ENCODE data around the gene CNTRL.

The CNTRL gene

DNA sequence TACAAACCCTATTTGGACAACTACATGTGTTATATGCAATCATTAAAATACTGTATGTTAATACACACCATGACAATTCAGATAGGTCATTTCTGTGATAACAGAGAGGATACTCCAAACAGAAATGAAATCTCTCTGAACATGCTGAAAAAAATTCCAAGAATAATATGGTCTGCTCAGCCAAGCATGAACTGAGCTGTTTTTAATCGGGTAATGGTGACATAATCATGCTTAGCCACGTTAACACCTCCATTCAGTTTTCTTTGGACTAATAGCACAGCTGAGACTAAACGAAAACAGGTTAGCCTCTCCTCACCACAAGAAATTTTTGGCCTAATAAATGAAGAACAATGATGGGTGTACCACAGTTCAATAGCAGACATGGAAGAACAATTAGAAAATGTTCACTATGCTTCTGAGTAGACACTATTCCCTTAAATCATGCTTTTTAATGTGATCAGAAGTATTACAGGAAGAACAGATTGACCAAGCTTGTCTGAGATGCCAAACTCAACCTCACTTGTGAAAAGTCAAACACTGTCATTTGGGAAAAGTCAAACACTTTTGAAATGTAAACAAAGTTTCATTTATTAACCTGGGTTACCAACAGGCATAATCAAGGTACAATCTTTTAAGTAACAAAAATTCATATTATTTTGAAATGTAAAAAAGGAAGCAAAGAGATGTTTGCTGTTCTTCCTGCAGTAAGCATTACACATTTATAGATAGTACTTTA is 107.5 kb downstream of the CNTRL start:
- DNase-seq: no peak

DNA sequence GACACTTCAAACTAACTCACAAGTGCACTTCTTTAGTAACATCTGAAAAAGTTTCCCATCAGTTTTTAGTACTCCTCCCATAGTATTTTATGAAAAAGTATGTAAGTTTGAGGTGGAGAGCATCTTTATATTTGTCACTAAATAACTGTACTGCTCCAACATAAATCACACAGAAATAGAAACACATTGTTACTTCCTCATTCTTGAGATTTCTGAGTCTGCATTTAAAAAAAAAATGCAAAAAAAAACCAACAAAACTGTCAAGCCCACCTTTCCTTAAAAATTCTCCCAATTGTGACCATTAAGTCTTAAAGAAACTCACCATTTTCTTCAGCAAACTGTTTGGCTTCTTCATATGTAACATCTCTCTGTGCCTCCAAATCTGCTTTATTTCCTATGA is 108.2 kb downstream of the CNTRL start:
- DNase-seq: no peak

DNA sequence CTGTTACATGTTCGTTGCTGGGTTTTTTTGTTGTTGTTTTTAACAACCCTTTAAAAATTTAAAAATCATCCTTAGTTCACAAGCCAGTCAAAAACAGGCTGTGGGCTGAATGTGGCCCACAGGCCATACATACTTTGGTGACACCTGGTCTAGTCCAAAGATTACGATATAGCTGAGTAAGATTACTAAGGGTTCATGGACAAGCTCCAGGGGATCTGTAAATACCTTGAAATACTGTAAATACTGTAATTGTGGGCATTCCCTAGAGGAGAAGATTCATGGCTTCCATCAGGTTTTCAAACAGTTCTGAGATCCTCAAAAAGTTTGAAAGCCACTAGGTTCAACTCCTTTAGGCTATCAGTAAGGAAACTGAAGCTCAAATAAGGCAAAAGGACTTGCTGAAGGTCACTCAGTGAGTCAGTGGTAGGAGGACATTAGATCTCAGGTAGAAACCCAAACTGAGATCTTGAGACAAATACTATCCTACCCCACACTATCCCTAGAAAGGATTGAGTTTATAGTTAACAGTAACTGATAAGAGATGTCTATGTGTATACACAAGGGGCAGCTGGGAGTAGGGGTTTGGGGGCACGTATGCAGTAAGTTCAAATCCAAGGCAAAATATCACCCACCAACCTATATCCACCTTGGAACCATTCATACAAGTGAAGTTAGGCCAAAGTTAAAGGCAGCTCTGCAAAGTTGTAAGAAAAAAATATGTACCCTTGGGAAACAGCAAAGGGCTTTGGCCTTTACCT is 109.1 kb downstream of the CNTRL start:
- no peak for DNase-seq

DNA sequence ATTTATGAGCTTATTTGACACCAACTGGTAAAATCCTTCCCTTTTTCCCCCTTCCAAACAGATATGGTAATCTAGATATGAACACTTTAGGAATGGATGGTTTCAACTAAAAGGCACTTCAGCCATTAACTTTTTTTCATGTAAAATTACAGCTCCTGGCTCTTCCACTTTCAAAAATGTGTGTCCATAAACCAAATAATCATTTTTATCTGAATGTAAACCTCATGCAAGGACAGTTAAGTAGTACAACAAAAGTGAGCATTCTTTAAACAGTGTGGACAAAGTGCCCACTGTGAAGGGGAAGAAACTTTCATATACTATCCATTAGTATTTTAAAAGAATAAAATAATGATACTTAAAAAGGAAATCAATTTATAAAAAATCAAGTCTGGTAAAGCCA is 109.7 kb downstream of the CNTRL start:
- no peak for DNase-seq

DNA sequence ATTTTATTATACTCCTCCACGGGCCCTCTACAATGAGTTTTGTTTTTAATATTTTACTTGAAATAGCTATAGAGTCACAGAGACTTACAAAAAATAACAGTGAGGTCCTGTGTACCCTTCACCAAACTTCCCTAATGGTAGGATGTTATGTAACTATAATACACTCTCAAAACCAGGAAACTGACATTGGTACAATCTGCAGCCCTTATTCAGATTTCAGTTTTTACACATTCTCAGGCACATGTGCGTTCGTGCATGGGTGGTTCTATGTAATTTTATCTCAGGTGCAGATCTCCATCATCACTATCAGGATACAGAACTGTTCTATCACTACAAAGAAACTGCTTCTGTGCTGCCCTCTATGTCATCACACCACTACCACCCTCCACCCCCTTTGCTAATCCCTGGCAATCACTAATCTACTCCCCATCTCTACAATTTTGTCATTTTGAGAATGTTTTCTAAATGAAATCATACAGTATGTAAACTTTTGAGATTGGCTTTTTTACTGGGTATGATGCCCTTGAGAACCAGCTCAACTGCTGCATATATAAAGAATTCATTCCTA is 110.5 kb downstream of the CNTRL start:
- DNase-seq: no peak

DNA sequence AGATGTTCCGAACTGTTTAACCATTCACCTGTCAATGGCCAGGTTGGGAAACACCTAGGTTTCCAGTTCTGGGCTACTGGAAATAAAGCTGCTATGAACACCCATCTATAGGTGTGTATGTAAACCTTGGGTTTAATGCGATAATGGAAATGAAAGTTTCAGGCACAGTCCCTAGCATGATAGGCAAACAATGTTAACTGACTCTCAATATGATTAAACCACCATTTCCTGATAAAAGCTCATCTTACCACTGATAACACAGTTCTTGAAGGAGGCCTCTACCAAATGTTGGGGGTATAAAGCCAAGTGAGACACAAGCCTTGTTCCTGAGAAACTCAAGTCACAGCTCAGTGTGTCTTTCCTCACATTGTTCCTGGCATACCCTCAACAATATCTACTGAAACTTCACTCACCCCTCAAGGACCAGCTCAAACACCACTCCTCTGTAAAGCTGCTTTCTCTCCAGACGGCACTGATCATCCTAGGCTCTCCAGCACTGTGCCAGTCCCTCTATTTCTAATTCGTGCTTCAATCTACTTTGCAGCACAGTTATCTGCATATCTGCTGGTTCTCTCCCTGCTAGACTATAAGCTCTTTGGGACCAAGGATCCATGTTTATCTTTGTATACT is 111.1 kb downstream of the CNTRL start:
- no peak for DNase-seq

DNA sequence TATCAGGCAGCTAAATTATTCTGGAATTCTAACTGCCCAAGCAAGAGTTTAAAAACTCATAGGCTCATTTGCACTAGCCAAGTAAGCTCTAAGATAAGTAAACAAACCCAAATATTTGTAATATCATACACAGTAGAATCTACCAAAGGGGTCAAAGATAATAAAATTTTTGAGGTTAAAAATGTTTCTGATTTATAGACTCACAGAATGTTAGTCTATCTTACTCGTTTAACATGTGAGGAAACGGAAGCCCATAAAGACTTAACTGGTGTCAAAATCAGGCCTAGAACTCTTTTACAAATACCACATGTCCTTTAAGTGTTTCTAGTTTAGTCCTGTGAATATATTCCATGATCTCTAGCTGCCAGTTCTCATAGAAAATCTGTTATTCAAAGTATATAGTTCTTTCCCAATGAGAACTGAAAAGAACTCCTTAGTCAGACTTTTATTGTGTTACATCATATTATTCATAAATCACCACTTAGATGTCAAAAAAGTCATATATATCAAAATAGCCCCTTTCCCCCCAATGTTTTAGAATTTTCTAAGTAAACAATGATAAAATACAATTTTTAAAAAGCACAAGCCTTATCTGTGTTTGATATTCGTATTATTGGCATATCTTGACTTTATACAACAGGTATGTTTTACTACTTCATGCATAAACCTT is 113.0 kb downstream of the CNTRL start:
- no peak for DNase-seq

DNA sequence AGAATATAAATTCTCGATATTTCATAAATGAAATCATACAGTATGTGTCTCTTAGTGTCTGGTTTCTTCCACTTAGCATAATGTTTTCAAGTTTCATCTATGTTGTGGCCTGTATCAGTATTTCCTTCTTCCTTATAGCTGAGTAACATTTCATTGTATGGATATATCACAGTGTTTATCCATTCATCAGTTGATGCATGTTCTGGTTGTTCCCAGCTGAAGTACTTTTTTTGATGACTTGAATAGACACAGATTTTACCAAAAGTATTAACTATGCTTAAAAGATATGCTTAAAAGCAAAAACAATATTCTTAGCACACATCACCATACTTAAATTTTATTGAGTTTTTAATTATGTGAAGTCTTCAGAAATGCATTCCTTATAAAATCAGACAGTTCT is 114.3 kb downstream of the CNTRL start:
- no peak for DNase-seq

DNA sequence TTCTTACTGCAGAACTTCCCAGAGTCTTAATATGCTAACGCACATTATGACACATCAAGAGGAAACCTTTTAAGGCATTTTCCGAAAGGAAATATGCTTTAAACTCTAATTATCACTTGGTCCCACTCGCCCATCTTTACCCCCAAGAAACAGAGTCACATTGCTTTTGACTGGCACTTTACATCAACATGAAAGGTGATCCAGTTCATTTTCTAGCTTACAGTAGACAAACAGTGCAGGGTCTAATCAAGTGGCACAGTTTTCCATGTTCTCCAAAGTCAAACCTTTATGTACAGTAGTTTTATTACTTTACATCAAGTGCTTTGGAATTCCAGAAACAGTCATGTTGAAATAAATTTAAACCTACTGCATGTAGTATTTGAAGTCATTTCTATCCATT is 114.9 kb downstream of the CNTRL start:
- no peak for DNase-seq

DNA sequence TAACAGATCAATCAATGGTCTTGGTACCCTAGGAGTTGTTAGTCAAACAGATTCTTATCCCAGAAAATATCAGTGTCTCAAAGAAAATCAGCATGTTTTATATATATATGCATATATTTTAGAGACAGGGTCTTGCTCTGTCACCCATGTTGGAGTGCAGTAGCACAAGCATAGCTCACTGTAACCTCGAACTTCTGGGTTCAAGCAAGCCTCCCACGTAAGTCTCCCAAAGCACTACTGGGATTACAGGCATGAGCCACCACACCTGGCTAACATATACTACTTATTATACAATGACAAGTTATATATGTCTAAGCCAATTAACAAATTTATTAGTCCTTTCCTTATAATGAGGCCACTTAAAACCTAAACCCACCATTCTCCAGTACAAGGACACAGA is 116.5 kb downstream of the CNTRL start:
- DNase-seq: no peak

DNA sequence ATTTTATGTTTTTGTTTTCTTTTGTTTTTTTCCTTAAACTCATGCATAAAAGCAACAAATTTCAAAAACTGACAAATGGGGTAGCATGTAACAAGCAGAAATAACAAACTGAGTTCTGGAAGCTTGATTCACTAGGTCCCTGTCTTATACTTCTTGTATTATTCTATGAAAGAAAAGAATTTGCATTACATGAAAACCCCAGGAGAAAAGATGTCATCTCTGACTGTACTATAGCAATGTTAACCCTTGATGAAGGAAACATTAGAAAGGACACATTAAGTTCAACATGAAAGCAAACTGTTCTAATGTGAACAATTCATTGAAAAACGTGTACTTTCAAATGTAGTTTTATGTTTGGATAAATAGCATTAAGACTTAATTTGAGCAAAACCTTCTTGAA is 117.8 kb downstream of the CNTRL start:
- DNase-seq: no peak

DNA sequence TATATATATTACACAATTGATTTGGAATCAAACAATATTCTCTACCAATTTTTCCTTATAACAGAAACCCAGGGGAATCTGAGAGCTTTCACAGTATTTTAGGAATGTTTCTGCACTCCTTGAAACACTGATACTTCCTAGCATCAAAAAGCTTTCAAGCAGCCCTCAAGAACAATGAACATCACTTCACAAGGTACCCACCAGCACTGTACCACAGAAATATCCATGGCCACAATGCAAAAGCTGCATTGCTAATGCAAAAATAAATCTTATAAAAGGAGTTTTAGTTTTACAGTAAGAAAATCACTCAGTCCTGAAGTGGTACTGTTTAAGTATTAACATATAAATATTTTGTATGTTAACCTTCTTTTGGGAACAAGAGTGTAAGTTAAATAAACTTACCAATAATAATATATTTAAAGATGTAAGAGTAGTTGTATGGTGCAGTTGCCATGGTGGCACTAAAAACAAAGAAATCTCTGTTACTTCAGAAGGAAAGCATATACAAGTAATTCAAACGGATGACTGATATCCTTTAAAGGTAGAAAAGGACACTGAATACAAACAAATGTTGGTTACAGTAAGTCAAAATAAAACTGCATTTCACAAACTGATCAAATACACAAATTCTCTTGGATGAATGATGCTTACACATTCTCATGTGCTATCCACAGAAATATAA is 118.3 kb downstream of the CNTRL start:
- DNase-seq: no peak

DNA sequence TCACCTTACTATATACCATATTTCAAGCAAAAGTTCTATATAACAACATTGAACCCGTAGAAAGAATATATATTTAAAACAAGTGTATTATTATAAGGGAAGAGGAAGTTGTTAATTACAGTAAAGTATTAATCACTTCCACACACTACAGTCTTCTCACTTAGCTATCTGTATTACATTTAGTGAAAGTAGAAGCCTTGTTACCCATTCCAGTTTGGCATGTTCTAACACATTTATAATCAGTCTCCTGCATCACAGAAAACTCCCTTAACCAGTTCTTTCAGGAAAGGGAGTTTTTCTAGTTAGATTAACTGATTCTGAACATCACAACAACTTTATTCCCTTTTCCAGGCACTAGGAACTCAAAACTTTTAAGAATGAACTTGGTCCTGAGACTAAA is 120.0 kb downstream of the CNTRL start:
- DNase-seq: no peak

DNA sequence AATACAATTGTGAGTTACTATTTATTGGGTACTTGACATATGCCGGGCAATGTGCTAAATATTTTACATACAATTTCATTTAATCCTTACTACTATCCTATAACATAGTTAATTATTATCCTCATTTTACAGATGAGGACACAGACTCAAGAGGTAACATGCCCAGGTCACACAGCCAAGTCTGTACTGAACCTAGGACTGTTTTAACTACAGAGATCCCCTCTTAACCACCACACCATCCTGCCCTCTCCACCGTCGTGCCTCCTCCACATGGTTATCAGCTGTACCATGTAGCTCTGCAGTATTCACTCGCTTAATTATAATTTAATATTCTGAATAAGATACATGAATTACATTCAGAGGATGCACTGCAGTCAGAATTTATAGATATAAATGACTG is 121.6 kb downstream of the CNTRL start:
- no peak for DNase-seq

DNA sequence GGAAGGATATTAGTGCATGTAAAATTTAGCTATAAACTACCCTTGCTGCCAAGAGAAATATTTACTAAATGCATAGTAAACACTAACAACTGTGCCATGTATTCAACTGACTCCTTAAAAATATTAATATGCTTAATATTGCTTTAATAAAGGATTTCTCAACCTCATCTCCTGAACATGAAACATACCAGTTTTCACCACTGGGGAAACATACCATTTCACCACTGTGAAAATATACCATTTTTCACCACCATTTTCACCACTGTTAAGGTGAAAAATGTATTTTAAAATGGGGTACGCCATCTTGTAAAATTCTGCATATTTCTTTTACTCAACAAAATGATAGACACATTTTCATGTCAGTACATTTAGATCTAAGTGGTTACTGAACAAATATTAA is 122.4 kb downstream of the CNTRL start:
- no peak for DNase-seq

DNA sequence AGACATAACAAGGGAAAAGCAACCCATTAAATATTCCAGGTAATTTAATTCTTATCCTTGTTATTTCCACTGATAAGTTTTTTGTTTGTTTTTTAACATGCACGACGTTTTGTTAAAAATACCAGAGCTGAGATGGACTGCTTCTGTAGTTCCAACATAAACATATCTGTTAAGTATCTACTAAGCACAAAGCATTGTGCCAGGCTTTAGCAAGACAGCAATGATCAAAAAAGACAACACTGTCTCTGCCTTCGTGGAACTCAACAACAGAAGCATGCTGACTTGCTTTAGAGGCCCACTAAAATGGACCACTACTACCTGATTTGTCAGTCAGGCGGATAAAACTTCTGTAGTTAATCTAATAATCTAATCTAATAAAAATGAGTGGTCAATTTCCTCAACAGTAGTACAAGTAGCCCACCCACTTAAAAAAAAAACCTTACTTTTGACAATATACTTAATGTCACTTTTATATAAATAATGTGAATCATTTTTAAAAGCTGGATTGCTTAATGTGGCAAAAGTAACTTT is 123.8 kb downstream of the CNTRL start:
- no peak for DNase-seq

DNA sequence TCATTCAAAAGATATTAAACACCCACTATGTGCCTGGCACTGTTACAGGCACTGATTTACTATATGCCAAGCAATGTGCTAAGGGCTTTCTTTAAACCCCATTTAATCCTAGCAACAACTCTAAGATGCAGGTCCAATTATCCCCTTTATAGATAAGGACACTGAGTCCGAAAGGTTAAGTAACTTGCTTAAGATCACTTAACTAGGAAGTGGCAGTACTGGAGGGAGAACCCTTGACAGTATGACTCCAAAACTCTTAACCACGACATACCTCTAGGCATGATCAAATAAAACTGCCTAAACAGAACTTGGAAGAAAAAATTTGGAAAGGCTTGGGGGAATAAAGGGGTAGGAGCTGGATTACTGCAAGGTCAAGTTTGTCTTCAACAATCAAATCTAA is 125.2 kb downstream of the CNTRL start:
- no peak for DNase-seq

DNA sequence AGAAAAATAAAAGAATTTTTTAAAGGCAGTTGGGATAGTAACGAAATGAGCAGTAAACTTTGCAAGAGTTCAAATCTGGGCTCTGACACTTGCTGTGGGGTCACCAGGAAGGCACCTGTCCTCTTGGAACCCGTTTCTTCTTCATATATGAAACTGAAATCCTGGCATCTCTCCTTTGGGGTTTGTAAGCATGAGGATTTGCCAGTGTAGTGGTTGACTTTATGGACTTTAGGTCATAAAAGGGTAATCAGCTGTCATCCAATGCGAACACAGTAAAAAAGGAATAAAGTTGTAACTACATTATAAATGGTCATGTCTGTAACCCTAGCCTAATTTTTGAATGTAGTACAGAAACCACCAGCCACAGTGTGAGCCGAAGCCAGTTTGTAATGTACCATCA is 125.6 kb downstream of the CNTRL start:
- DNase-seq: no peak

DNA sequence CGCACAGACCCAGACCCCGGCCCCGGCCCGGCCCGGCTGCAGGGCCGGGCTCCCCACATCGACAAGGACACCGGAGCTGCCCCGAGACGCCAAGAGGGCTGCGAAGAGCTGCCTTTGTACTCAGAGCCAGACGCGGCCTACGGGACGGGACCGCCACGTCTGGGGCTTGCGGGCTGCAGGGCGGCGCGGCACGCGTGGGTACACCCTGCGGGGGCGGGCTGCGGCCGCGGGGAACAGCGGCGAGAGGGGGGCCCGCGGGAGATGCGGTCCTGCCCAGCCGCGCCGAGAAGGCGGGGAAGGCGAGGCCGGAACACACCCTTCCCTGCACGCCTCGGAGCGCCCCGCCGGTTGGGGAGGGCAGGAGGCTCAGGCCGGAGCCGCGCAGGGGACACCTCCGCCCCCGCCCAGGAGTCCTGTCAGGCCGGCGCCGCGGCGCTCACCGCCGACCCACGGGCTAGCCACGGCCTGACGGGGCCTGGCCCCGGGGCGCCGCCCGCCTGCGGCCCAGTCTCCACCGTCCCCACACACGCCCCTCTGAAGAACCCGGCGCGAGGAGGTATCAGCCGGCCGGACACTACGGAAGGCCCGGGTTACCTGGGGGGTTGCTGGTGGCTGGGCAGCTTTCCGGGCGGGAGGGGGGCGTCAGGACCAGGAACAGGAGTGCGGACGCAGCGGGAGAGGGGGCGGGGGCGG is 126.4 kb downstream of the CNTRL start:
- DNase-seq: peak; percentile 57

DNA sequence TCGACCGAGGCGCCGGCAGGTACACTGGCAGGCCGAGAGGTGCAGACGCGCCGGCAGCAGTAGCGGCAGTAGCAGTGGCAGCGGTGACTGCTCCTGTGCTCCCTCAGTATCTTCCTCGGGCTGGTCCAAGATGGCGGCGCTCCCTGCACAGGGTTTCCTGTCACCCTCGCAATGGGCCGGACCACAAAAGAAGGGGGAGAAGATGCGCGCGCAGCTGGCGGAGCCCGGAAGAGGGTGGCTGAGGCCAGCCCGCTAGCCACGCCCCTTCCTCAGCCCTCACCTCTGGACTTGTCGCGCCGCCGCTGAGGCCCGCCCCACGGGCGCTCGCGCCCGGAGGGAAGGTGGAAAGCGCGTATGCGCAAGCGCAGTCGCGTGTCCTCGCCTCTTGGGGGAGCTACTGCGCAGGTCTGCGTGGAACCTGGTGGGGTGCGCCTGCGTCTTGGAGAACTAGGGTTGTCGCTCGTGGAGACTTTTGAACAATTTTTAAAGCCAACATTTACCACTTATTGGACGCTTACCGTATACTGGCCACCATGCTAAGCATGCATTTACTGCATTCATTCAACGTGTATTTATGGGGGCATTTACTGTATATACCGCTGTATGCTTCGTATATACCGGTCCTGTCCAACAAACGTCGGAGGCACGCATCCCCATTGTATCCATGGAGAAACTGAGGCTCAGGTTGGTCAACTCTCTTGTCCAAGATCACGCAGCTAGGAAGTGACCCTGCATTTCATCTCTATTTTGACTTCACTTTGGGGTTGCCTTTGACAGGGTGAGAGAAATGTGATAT is 127.2 kb downstream of the CNTRL start, which contains the start of gene RAB14:
Gene RAB14 (minus strand): TSS at position 132 of the 796 bp plus-strand sequence. CDS start 8,457 bp downstream, outside the sequence.
- peak; percentile 100 for DNase-seq

DNA sequence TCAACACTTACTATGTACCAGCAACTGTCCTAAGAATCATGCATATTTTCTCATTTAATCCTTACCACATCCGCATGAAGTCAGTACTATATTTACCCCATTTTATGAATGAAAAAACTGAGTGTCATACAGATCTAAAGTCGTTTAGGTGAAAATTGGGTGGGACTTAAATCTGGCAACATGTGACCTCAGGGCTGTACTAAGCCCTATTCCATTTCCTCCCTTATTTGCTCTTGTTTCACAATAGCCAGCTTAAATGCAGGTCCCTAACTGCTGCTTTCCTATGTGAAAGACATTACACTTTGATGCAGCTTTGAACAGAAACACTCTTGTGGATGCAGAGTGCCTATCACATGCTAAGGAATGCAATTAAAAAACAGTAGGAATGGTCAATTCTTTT is 129.4 kb downstream of the CNTRL start:
- no peak for DNase-seq
